ENCODE results near the gene SIK3.

- TF ChIP-seq CTCF (IDR thresholded peaks at IDR 0.05) (no peak), POLR2AphosphoS5 (IDR thresholded peaks at IDR 0.05) (no peak)
These were observed 43.8 kb downstream of the SIK3 start for GRCh38 chr11:117054382-117054781.

Data from prostate gland (tissue), 2 donors.